WTC11 (cell line): Measurements from ENCODE around the gene MYLK. TPM values are rescaled to one million over a fixed set of nuclear protein-coding genes. Genes with fewer than 3 reads are reported as not detected.

Experiments used
- ATAC-seq: fragments of 200-7000 bp; cut with Tn5 transposase; 2 replicates; pipeline ENCODE4 v1.10.0; 2021; ENCODE audit warnings: mild to moderate bottlenecking, moderate library complexity
- CTCF ChIA-PET: fragments of 300-600 bp; sonication (Branson Sonifier 250); formaldehyde crosslinking; loops from one replicate; lab custom pipeline; 2021; ENCODE audit warnings: antibody characterized with exemption; lab: Charles Lee
- POLR2A ChIA-PET: fragments of 350-600 bp; sonication (Branson Sonifier 250); formaldehyde crosslinking; loops from one replicate; lab custom pipeline; 2021; ENCODE audit warnings: antibody characterized with exemption; lab: Charles Lee
- DNase-seq: peaks from one replicate; pipeline ENCODE4 v3.0.0; 2021; ENCODE audit warnings: low spot score
- H3K27ac Mint-ChIP-seq: 2 replicates; pipeline ENCODE4 v1.8.0; 2021; ENCODE audit warnings: mixed read lengths
- H3K27me3 Mint-ChIP-seq: 2 replicates; pipeline ENCODE4 v1.8.0; 2021; ENCODE audit warnings: low read depth, mild to moderate bottlenecking, moderate library complexity, mixed read lengths
- H3K36me3 Mint-ChIP-seq: 2 replicates; pipeline ENCODE4 v1.8.0; 2021; ENCODE audit warnings: mixed read lengths
- H3K4me1 Mint-ChIP-seq: 2 replicates; pipeline ENCODE4 v1.8.0; 2022; ENCODE audit warnings: mixed read lengths
- H3K4me3 Mint-ChIP-seq: 2 replicates; pipeline ENCODE4 v1.8.0; 2021; ENCODE audit warnings: mild to moderate bottlenecking, moderate library complexity, mixed read lengths
- H3K9me3 Mint-ChIP-seq: 2 replicates; pipeline ENCODE4 v1.8.0; 2021; ENCODE audit warnings: mixed read lengths
- CREB1 ChIP-seq: sonication (generic); formaldehyde crosslinking; IDR thresholded peaks from 2 replicates; pipeline ENCODE4 v1.8.0; 2023; ENCODE audit warnings: mild to moderate bottlenecking, missing genetic modification reagents
- ELF4 ChIP-seq: sonication (generic); formaldehyde crosslinking; IDR thresholded peaks from 2 replicates; pipeline ENCODE4 v1.8.1; 2022; ENCODE audit warnings: low read depth, mild to moderate bottlenecking, moderate library complexity, missing genetic modification reagents
- ERG ChIP-seq: fragments of 250-450 bp; sonication (Bioruptor Pico); IDR thresholded peaks from 2 replicates; pipeline ENCODE4 v1.8.0; 2021; ENCODE audit warnings: mild to moderate bottlenecking
- IRF1 ChIP-seq: sonication (generic); formaldehyde crosslinking; IDR thresholded peaks from 2 replicates; pipeline ENCODE4 v1.8.0; 2023; ENCODE audit warnings: missing genetic modification reagents
- NR2C2 ChIP-seq: sonication (generic); formaldehyde crosslinking; IDR thresholded peaks from 2 replicates; pipeline ENCODE4 v1.8.0; 2022; ENCODE audit warnings: mild to moderate bottlenecking, missing genetic modification reagents
- PRRX2 ChIP-seq: fragments of 250-450 bp; sonication (Bioruptor Pico); IDR thresholded peaks from 2 replicates; pipeline ENCODE4 v1.8.0; 2021; ENCODE audit warnings: mild to moderate bottlenecking
- TCF7 ChIP-seq: sonication (generic); formaldehyde crosslinking; IDR thresholded peaks from 2 replicates; pipeline ENCODE4 v1.8.0; 2022; ENCODE audit warnings: mild to moderate bottlenecking, low read depth, missing genetic modification reagents, moderate library complexity
- TEAD1 ChIP-seq: sonication (generic); formaldehyde crosslinking; IDR thresholded peaks from 2 replicates; pipeline ENCODE4 v1.8.0; 2022; ENCODE audit warnings: mild to moderate bottlenecking, missing genetic modification reagents
- ZNF138 ChIP-seq: sonication (generic); formaldehyde crosslinking; conservative IDR thresholded peaks from 2 replicates; pipeline ENCODE4 v1.8.1; 2022; ENCODE audit warnings: mild to moderate bottlenecking, moderate library complexity, missing genetic modification reagents
- ZNF281 ChIP-seq: sonication (generic); formaldehyde crosslinking; IDR thresholded peaks from 2 replicates; pipeline ENCODE4 v1.8.0; 2023; ENCODE audit warnings: mild to moderate bottlenecking, missing genetic modification reagents
- ZNF512 ChIP-seq: sonication (generic); formaldehyde crosslinking; IDR thresholded peaks from 2 replicates; pipeline ENCODE4 v1.8.1; 2022; ENCODE audit warnings: missing genetic modification reagents, borderline replicate concordance
- total RNA-seq: library from RNA; stranded (reverse); gene quantifications from 3 replicates; pipeline ENCODE4 v1.2.3, GENCODE V29; 2021
- TF ChIP-seq, protein P1 (sequence below): fragments of 250-450 bp; sonication (Bioruptor Pico); IDR thresholded peaks from 2 replicates; pipeline ENCODE4 v1.9.0; 2021; ENCODE audit warnings: mild to moderate bottlenecking
- TF ChIP-seq, protein P2 (sequence below): sonication (generic); formaldehyde crosslinking; IDR thresholded peaks from 2 replicates; pipeline ENCODE4 v1.8.1; 2022; ENCODE audit warnings: mild to moderate bottlenecking, moderate library complexity, missing genetic modification reagents
- TF ChIP-seq, protein P3 (sequence below): sonication (generic); formaldehyde crosslinking; IDR thresholded peaks from 2 replicates; pipeline ENCODE4 v1.8.1; 2023; ENCODE audit warnings: mild to moderate bottlenecking, missing genetic modification reagents
- TF ChIP-seq, protein P4 (sequence below): sonication (generic); formaldehyde crosslinking; IDR thresholded peaks from 2 replicates; pipeline ENCODE4 v1.8.1; 2023; ENCODE audit warnings: mild to moderate bottlenecking, missing genetic modification reagents, borderline replicate concordance

Gene MYLK
- total RNA-seq, 1 experiment from 2014 or later, result 10.4 TPM

DNA sequence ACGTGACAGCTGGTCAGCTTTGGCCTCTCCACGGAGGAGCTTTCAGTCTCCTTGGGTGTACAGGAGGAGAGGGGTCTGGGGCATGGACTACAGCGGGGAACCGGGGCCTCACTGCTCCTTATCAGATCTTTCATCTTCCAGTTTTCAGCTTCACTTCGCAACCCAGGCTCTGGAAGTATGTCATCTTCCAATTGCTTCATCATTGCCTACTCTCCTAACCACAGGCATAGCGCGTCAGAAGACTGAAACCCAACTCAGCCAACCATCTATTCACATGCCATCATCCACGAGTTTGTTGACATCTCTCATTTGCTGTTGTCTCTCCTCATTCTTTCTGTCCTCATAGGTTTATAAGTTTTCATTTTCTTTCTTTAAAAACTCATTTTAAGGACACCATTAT is 119.5 kb downstream of the MYLK start:
- DNase-seq (no peak), ATAC-seq (no peak)
- Mint-ChIP-seq H3K9me3 (no peaks in the 10 kb centered on the region; the same call in 1 of the 2 replicates), H3K27ac (no peak overlapping the region), H3K36me3 (no peaks in the 10 kb centered on the region), H3K4me3 (no peak overlapping the region), H3K27me3 (no peaks in the 10 kb centered on the region), H3K4me1 (peaks cover 14% of the 10 kb centered on the region)
- ChIA-PET POLR2A (no interaction called here), CTCF (no interaction called here)
- TF ChIP-seq ZNF281 (no peak), ERG (CRISPR knock-in tag) (no peak)
- TF ChIP-seq, all 79 proteins: peak for 0

- no peak for ATAC-seq
- no peak overlapping the region for H3K4me3 Mint-ChIP-seq
- no peaks in the 10 kb centered on the region; the same call in 1 of the 2 replicates for H3K9me3 Mint-ChIP-seq
- H3K4me1 Mint-ChIP-seq, result peaks cover 14% of the 10 kb centered on the region
- no peak for DNase-seq
- no peaks in the 10 kb centered on the region for H3K27me3 Mint-ChIP-seq
- ChIA-PET CTCF (no interaction called here), POLR2A (no interaction called here)
- no peaks in the 10 kb centered on the region for H3K36me3 Mint-ChIP-seq
- no peak overlapping the region for H3K27ac Mint-ChIP-seq
- TF ChIP-seq, protein P1, sequence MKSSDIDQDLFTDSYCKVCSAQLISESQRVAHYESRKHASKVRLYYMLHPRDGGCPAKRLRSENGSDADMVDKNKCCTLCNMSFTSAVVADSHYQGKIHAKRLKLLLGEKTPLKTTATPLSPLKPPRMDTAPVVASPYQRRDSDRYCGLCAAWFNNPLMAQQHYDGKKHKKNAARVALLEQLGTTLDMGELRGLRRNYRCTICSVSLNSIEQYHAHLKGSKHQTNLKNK (CRISPR knock-in tag), result no peak
- TF ChIP-seq TCF7 (CRISPR knock-in tag), result no peak
- no peak for TF ChIP-seq ZNF138
These were observed 121.3 kb downstream of the MYLK start for GRCh38 chr3:123762805-123763204.

- no peak for TF ChIP-seq TCF7 (CRISPR knock-in tag)
- no peak for TF ChIP-seq NR2C2 (CRISPR knock-in tag)
- TF ChIP-seq TEAD1 (CRISPR knock-in tag), result no peak
- no peak for TF ChIP-seq CREB1
- Mint-ChIP-seq H3K27ac (no peak overlapping the region), H3K9me3 (no peaks in the 10 kb centered on the region; the same call in 1 of the 2 replicates), H3K27me3 (no peaks in the 10 kb centered on the region), H3K4me1 (no peaks in the 10 kb centered on the region), H3K4me3 (no peak overlapping the region), H3K36me3 (no peaks in the 10 kb centered on the region)
- DNase-seq (no peak), ATAC-seq (no peak)
- ChIA-PET CTCF (no interaction called here), POLR2A (no interaction called here)
These were observed 123.3 kb downstream of the MYLK start for GRCh38 chr3:123760817-123761216.

GRCh38 chr3:123759871-123760270 is 124.3 kb downstream of the MYLK start:
- no peak overlapping the region for H3K27ac Mint-ChIP-seq
- H3K27me3 Mint-ChIP-seq, result no peaks in the 10 kb centered on the region
- DNase-seq (no peak), ATAC-seq (no peak)
- H3K36me3 Mint-ChIP-seq, result no peaks in the 10 kb centered on the region
- H3K4me3 Mint-ChIP-seq, result no peak overlapping the region
- H3K9me3 Mint-ChIP-seq, result no peaks in the 10 kb centered on the region; the same call in 1 of the 2 replicates
- ChIA-PET POLR2A (no interaction called here), CTCF (interaction anchor here (0.7 to 0.8 kb wide), 2 partner anchors 36 to 273 kb away, joined by 4 read pairs; partner anchors contain the start of gene KALRN)
- no peaks in the 10 kb centered on the region for H3K4me1 Mint-ChIP-seq
- TF ChIP-seq, protein P2, sequence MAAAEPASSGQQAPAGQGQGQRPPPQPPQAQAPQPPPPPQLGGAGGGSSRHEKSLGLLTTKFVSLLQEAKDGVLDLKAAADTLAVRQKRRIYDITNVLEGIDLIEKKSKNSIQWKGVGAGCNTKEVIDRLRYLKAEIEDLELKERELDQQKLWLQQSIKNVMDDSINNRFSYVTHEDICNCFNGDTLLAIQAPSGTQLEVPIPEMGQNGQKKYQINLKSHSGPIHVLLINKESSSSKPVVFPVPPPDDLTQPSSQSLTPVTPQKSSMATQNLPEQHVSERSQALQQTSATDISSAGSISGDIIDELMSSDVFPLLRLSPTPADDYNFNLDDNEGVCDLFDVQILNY, result no peak
- no peak for TF ChIP-seq ELF4 (CRISPR knock-in tag)
- TF ChIP-seq IRF1 (CRISPR knock-in tag), result no peak
- TF ChIP-seq, protein P3, sequence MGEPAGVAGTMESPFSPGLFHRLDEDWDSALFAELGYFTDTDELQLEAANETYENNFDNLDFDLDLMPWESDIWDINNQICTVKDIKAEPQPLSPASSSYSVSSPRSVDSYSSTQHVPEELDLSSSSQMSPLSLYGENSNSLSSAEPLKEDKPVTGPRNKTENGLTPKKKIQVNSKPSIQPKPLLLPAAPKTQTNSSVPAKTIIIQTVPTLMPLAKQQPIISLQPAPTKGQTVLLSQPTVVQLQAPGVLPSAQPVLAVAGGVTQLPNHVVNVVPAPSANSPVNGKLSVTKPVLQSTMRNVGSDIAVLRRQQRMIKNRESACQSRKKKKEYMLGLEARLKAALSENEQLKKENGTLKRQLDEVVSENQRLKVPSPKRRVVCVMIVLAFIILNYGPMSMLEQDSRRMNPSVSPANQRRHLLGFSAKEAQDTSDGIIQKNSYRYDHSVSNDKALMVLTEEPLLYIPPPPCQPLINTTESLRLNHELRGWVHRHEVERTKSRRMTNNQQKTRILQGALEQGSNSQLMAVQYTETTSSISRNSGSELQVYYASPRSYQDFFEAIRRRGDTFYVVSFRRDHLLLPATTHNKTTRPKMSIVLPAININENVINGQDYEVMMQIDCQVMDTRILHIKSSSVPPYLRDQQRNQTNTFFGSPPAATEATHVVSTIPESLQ (CRISPR knock-in tag), result no peak
- TF ChIP-seq PRRX2 (CRISPR knock-in tag), result no peak
- TF ChIP-seq, protein P4, sequence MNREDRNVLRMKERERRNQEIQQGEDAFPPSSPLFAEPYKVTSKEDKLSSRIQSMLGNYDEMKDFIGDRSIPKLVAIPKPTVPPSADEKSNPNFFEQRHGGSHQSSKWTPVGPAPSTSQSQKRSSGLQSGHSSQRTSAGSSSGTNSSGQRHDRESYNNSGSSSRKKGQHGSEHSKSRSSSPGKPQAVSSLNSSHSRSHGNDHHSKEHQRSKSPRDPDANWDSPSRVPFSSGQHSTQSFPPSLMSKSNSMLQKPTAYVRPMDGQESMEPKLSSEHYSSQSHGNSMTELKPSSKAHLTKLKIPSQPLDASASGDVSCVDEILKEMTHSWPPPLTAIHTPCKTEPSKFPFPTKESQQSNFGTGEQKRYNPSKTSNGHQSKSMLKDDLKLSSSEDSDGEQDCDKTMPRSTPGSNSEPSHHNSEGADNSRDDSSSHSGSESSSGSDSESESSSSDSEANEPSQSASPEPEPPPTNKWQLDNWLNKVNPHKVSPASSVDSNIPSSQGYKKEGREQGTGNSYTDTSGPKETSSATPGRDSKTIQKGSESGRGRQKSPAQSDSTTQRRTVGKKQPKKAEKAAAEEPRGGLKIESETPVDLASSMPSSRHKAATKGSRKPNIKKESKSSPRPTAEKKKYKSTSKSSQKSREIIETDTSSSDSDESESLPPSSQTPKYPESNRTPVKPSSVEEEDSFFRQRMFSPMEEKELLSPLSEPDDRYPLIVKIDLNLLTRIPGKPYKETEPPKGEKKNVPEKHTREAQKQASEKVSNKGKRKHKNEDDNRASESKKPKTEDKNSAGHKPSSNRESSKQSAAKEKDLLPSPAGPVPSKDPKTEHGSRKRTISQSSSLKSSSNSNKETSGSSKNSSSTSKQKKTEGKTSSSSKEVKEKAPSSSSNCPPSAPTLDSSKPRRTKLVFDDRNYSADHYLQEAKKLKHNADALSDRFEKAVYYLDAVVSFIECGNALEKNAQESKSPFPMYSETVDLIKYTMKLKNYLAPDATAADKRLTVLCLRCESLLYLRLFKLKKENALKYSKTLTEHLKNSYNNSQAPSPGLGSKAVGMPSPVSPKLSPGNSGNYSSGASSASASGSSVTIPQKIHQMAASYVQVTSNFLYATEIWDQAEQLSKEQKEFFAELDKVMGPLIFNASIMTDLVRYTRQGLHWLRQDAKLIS, result no peak
- TF ChIP-seq ZNF512 (CRISPR knock-in tag), result no peak
